GM21367 (cell line): Measurements from ENCODE around the gene ABTB2.
A peak's percentile ranks its signal among the peaks of the same experiment; 100 is the strongest.

Source experiments
- ATAC-seq: cut with Tn5 transposase; IDR thresholded peaks from one replicate; pipeline ENCODE4 v1.9.1; 2021; ENCODE audit not compliant: unreplicated experiment

The ABTB2 gene

GRCh38 chr11:34243600-34244464, 114.0 kb downstream of the ABTB2 start:
- peak; percentile 72 for ATAC-seq

GRCh38 chr11:34242037-34242625, 115.7 kb downstream of the ABTB2 start:
- ATAC-seq: no peak

GRCh38 chr11:34240150-34240494, 117.7 kb downstream of the ABTB2 start:
- ATAC-seq: no peak

GRCh38 chr11:34239465-34240149, 118.2 kb downstream of the ABTB2 start:
- no peak for ATAC-seq

- ATAC-seq: no peak
These were observed 118.8 kb downstream of the ABTB2 start for GRCh38 chr11:34238966-34239365.

- ATAC-seq: no peak
These were observed 119.3 kb downstream of the ABTB2 start for GRCh38 chr11:34238533-34238932.

GRCh38 chr11:34236572-34236971, 121.2 kb downstream of the ABTB2 start:
- no peak for ATAC-seq

GRCh38 chr11:34235591-34236071, 122.2 kb downstream of the ABTB2 start:
- no peak for ATAC-seq

GRCh38 chr11:34235189-34235588, 122.6 kb downstream of the ABTB2 start:
- ATAC-seq: no peak

GRCh38 chr11:34234086-34234740, 123.6 kb downstream of the ABTB2 start:
- ATAC-seq: peak; percentile 79

- ATAC-seq: no peak
These were observed 124.6 kb downstream of the ABTB2 start for GRCh38 chr11:34233215-34233614.

- ATAC-seq: no peak
These were observed 125.0 kb downstream of the ABTB2 start for GRCh38 chr11:34232807-34233206.

GRCh38 chr11:34226210-34226609, 131.6 kb downstream of the ABTB2 start:
- no peak for ATAC-seq

- ATAC-seq: no peak
These were observed 132.7 kb downstream of the ABTB2 start for GRCh38 chr11:34225091-34225490.

- no peak for ATAC-seq
These were observed 133.3 kb downstream of the ABTB2 start for GRCh38 chr11:34224434-34224966.

GRCh38 chr11:34223907-34224306, 133.9 kb downstream of the ABTB2 start:
- no peak for ATAC-seq

- no peak for ATAC-seq
These were observed 134.6 kb downstream of the ABTB2 start for GRCh38 chr11:34223021-34223813.

GRCh38 chr11:34222030-34222429, 135.8 kb downstream of the ABTB2 start:
- ATAC-seq: no peak

GRCh38 chr11:34219941-34220370, 137.9 kb downstream of the ABTB2 start:
- no peak for ATAC-seq

- ATAC-seq: no peak
These were observed 138.5 kb downstream of the ABTB2 start for GRCh38 chr11:34219279-34219678.
